ENCODE measurements around the gene CEND1.

DNA sequence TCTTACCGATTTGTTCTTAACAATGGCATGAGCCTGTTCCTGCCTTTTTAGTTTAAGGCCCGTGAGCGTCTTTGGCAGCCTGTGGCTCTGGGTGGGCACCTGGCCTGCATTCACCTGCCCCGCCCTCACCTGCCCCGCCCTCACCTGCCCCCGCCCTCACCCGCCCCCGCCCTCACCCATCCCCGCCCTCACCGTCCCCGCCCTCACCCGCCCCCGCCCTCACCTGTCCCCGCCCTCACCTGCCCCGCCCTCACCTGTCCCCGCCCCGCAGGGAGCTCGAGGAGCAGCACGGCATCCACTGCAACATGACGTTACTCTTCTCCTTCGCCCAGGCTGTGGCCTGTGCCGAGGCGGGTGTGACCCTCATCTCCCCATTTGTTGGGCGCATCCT, 26.8 kb downstream of the CEND1 start:
- TF ChIP-seq, protein P1, sequence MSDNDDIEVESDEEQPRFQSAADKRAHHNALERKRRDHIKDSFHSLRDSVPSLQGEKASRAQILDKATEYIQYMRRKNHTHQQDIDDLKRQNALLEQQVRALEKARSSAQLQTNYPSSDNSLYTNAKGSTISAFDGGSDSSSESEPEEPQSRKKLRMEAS (CRISPR knock-in tag; IDR thresholded peaks at IDR 0.05) = 0 out of 2 replicates have a peak, but pooled peaks have one; percentile 3
- TF ChIP-seq, protein P2, sequence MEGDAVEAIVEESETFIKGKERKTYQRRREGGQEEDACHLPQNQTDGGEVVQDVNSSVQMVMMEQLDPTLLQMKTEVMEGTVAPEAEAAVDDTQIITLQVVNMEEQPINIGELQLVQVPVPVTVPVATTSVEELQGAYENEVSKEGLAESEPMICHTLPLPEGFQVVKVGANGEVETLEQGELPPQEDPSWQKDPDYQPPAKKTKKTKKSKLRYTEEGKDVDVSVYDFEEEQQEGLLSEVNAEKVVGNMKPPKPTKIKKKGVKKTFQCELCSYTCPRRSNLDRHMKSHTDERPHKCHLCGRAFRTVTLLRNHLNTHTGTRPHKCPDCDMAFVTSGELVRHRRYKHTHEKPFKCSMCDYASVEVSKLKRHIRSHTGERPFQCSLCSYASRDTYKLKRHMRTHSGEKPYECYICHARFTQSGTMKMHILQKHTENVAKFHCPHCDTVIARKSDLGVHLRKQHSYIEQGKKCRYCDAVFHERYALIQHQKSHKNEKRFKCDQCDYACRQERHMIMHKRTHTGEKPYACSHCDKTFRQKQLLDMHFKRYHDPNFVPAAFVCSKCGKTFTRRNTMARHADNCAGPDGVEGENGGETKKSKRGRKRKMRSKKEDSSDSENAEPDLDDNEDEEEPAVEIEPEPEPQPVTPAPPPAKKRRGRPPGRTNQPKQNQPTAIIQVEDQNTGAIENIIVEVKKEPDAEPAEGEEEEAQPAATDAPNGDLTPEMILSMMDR (IDR thresholded peaks at IDR 0.05) = no peak
- TF ChIP-seq, protein P3, sequence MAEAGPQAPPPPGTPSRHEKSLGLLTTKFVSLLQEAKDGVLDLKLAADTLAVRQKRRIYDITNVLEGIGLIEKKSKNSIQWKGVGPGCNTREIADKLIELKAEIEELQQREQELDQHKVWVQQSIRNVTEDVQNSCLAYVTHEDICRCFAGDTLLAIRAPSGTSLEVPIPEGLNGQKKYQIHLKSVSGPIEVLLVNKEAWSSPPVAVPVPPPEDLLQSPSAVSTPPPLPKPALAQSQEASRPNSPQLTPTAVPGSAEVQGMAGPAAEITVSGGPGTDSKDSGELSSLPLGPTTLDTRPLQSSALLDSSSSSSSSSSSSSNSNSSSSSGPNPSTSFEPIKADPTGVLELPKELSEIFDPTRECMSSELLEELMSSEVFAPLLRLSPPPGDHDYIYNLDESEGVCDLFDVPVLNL (CRISPR knock-in tag; IDR thresholded peaks at IDR 0.05; ENCODE audit: borderline replicate concordance, low read depth) = no peak
- TF ChIP-seq NFYB (CRISPR knock-in tag; conservative IDR thresholded peaks at IDR 0.05; ENCODE audit: low read depth) (no peak), ATF1 (CRISPR knock-in tag; IDR thresholded peaks at IDR 0.05) (no peak), CREB1 (CRISPR knock-in tag; IDR thresholded peaks at IDR 0.05) (no peak), IRF2 (CRISPR knock-in tag; IDR thresholded peaks at IDR 0.05; ENCODE audit: borderline replicate concordance, low read depth) (no peak), SMAD3 (CRISPR knock-in tag; IDR thresholded peaks at IDR 0.05; ENCODE audit: borderline replicate concordance) (no peak), RORB (CRISPR knock-in tag; IDR thresholded peaks at IDR 0.05) (no peak), NR2C2 (CRISPR knock-in tag; IDR thresholded peaks at IDR 0.05) (no peak)
- TF ChIP-seq, protein P4, sequence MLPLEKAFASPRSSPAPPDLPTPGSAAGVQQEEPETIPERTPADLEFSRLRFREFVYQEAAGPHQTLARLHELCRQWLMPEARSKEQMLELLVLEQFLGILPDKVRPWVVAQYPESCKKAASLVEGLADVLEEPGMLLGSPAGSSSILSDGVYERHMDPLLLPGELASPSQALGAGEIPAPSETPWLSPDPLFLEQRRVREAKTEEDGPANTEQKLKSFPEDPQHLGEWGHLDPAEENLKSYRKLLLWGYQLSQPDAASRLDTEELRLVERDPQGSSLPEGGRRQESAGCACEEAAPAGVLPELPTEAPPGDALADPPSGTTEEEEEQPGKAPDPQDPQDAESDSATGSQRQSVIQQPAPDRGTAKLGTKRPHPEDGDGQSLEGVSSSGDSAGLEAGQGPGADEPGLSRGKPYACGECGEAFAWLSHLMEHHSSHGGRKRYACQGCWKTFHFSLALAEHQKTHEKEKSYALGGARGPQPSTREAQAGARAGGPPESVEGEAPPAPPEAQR (CRISPR knock-in tag; IDR thresholded peaks at IDR 0.05) = no peak
- TF ChIP-seq, protein P5, sequence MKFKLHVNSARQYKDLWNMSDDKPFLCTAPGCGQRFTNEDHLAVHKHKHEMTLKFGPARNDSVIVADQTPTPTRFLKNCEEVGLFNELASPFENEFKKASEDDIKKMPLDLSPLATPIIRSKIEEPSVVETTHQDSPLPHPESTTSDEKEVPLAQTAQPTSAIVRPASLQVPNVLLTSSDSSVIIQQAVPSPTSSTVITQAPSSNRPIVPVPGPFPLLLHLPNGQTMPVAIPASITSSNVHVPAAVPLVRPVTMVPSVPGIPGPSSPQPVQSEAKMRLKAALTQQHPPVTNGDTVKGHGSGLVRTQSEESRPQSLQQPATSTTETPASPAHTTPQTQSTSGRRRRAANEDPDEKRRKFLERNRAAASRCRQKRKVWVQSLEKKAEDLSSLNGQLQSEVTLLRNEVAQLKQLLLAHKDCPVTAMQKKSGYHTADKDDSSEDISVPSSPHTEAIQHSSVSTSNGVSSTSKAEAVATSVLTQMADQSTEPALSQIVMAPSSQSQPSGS (CRISPR knock-in tag; IDR thresholded peaks at IDR 0.05; ENCODE audit: borderline replicate concordance, low read depth) = no peak
- TF ChIP-seq, protein P6, sequence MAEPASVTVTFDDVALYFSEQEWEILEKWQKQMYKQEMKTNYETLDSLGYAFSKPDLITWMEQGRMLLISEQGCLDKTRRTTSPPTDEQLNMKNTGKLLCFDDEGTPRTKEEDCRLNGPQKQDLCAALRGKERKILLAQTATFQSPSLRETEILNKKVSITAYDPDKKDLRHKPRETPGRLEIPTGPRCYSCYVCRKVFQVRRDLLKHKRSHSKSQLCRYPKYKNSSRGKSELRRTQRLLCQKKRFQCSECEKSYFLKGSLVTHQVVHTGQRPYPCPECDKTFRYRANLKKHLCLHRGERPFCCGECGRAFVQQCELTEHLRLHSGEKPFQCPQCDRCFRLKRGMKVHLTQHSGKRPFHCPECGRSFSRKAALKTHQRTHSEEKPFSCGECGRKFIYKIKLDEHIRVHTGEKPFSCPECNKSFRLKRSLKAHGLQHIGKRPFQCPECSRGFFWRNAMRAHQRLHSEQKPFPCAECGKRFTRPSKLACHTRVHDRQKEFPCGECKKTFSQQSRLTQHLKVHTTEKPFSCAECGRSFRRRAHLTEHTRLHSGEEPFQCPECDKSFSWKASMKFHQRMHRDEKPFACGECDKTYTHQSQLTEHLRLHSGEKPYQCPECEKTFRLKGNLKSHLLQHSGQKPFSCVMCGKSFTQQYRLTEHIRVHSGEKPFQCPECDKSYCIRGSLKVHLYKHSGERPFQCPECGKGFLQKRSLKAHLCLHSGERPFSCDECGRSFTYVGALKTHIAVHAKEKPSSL (CRISPR knock-in tag; conservative IDR thresholded peaks at IDR 0.05) = no peak

All from WTC11 (cell line).